Measurements from ENCODE around the gene CNIH3.

DNA sequence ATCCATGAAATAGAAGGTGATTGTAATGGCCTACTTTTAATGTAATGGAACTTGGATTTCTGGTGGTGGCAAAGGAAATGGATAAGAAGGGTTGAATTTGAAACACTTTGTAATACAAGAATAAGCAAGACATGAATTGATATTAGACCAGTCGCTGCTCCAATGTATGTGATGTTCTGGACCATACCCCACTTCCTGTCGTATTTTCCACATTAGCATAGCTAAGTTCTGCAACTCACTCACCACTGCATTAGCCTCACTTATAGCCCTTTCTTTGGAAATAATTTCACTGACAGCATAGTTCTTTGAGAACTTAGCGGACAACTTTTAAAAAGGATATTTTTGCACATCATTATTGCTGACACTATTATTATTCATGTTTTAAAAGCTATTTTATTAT is 32.3 kb upstream of the CNIH3 start:
- TF ChIP-seq, protein P1, sequence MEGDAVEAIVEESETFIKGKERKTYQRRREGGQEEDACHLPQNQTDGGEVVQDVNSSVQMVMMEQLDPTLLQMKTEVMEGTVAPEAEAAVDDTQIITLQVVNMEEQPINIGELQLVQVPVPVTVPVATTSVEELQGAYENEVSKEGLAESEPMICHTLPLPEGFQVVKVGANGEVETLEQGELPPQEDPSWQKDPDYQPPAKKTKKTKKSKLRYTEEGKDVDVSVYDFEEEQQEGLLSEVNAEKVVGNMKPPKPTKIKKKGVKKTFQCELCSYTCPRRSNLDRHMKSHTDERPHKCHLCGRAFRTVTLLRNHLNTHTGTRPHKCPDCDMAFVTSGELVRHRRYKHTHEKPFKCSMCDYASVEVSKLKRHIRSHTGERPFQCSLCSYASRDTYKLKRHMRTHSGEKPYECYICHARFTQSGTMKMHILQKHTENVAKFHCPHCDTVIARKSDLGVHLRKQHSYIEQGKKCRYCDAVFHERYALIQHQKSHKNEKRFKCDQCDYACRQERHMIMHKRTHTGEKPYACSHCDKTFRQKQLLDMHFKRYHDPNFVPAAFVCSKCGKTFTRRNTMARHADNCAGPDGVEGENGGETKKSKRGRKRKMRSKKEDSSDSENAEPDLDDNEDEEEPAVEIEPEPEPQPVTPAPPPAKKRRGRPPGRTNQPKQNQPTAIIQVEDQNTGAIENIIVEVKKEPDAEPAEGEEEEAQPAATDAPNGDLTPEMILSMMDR (IDR thresholded peaks at IDR 0.05), result no peak
- TF ChIP-seq SIN3A (IDR thresholded peaks at IDR 0.05; ENCODE audit: borderline replicate concordance, insufficient read depth, low read depth, low read length) (no peak), POLR2AphosphoS5 (IDR thresholded peaks at IDR 0.05; ENCODE audit: low read depth, low read length) (no peak)
